Nephron progenitor cell (in vitro differentiated cells): ENCODE results near the gene PITX1.
"Not testable (repeated sequence)": the region's sequence is repeated elsewhere in the genome, so short reads cannot be mapped to it uniquely, and the experiment has no call there.

ENCODE experiments used
- DNase-seq: peaks from one replicate; pipeline ENCODE4 v3.0.0; 2021
- H3K27ac Mint-ChIP-seq: 2 replicates; pipeline ENCODE4 v1.8.0; 2021; ENCODE audit warnings: mild to moderate bottlenecking, moderate library complexity, mixed read lengths
- H3K27me3 Mint-ChIP-seq: 2 replicates; pipeline ENCODE4 v1.8.0; 2021; ENCODE audit warnings: mild to moderate bottlenecking, low read depth, mixed read lengths; ENCODE audit not compliant: poor library complexity
- H3K36me3 Mint-ChIP-seq: 2 replicates; pipeline ENCODE4 v1.8.0; 2021; ENCODE audit warnings: low read depth, mixed read lengths
- H3K4me1 Mint-ChIP-seq: 2 replicates; pipeline ENCODE4 v1.8.0; 2021; ENCODE audit warnings: mixed read lengths
- H3K4me3 Mint-ChIP-seq: 2 replicates; pipeline ENCODE4 v1.8.0; 2021; ENCODE audit warnings: mild to moderate bottlenecking, moderate library complexity, mixed read lengths
- H3K9me3 Mint-ChIP-seq: 2 replicates; pipeline ENCODE4 v1.8.0; 2021; ENCODE audit warnings: mild to moderate bottlenecking, moderate library complexity, mixed read lengths
- CTCF ChIP-seq: fragments of 200-600 bp; sonication (generic); IDR thresholded peaks from 2 replicates; pipeline ENCODE4 v1.5.0; 2021; ENCODE audit warnings: antibody characterized with exemption

The PITX1 gene

GRCh38 chr5:135007305-135007704, 26.7 kb downstream of the PITX1 start:
- DNase-seq = no peak
- Mint-ChIP-seq H3K4me3 (no peak overlapping the region), H3K27me3 (peaks cover 10% of the 10 kb centered on the region), H3K36me3 (no peaks in the 10 kb centered on the region), H3K27ac (no peak overlapping the region), H3K4me1 (peaks cover 5% of the 10 kb centered on the region), H3K9me3 (peaks cover 6% of the 10 kb centered on the region)
- TF ChIP-seq CTCF = no peak

- peaks cover 8% of the 10 kb centered on the region for H3K9me3 Mint-ChIP-seq
- peaks cover 5% of the 10 kb centered on the region for H3K4me1 Mint-ChIP-seq
- H3K27me3 Mint-ChIP-seq = peaks cover 15% of the 10 kb centered on the region
- H3K27ac Mint-ChIP-seq = no peak overlapping the region
- no peak overlapping the region for H3K4me3 Mint-ChIP-seq
- H3K36me3 Mint-ChIP-seq = no peaks in the 10 kb centered on the region
- no peak for TF ChIP-seq CTCF
- DNase-seq = no peak
Measured at GRCh38 chr5:135005076-135005475, 29.0 kb downstream of the PITX1 start.

- DNase-seq = no peak
- no peak overlapping the region for H3K27ac Mint-ChIP-seq
- TF ChIP-seq CTCF = no peak
- peaks cover 8% of the 10 kb centered on the region for H3K9me3 Mint-ChIP-seq
- no peak overlapping the region for H3K4me3 Mint-ChIP-seq
- peaks cover 5% of the 10 kb centered on the region for H3K4me1 Mint-ChIP-seq
- H3K36me3 Mint-ChIP-seq = no peaks in the 10 kb centered on the region
- peaks cover 12% of the 10 kb centered on the region for H3K27me3 Mint-ChIP-seq
Measured at GRCh38 chr5:135004376-135004775, 29.7 kb downstream of the PITX1 start.

- H3K9me3 Mint-ChIP-seq, H3K36me3 Mint-ChIP-seq, H3K4me1 Mint-ChIP-seq, H3K27ac Mint-ChIP-seq, H3K4me3 Mint-ChIP-seq, DNase-seq: not testable (repeated sequence)
- peaks cover 20% of the 10 kb centered on the region for H3K27me3 Mint-ChIP-seq
Measured at GRCh38 chr5:134998068-134998467, 36.0 kb downstream of the PITX1 start.

- Mint-ChIP-seq H3K27me3 (peaks cover 15% of the 10 kb centered on the region), H3K9me3 (no peaks in the 10 kb centered on the region), H3K36me3 (no peaks in the 10 kb centered on the region), H3K4me3 (no peak overlapping the region), H3K4me1 (no peaks in the 10 kb centered on the region), H3K27ac (no peak overlapping the region)
- no peak for TF ChIP-seq CTCF
- no peak for DNase-seq
Measured at GRCh38 chr5:134997015-134997414, 37.0 kb downstream of the PITX1 start.

GRCh38 chr5:134995850-134996402, 38.1 kb downstream of the PITX1 start:
- no peak overlapping the region for H3K4me3 Mint-ChIP-seq
- no peak overlapping the region for H3K27ac Mint-ChIP-seq
- no peak for DNase-seq
- H3K9me3 Mint-ChIP-seq = peaks cover 9% of the 10 kb centered on the region
- H3K27me3 Mint-ChIP-seq = peaks cover 15% of the 10 kb centered on the region
- H3K36me3 Mint-ChIP-seq = no peaks in the 10 kb centered on the region
- TF ChIP-seq CTCF = no peak
- no peaks in the 10 kb centered on the region for H3K4me1 Mint-ChIP-seq
